Endothelial cell of umbilical vein (primary cell): ENCODE measurements around the gene PSMB3. TPM values are rescaled to one million over a fixed set of nuclear protein-coding genes. Genes with fewer than 3 reads are reported as not detected.

Experiments
- BruUV-seq: library from RNA; stranded (reverse); fragments of 400-500 nt; replicated peaks from 2 replicates; lab custom pipeline; 2021; lab: Mats Ljungman, UMichigan
- CTCF ChIA-PET: fragments of 300-600, 350-600 bp; sonication (Branson Sonifier 250); formaldehyde crosslinking; loops from one replicate; lab custom pipeline; 2021; ENCODE audit warnings: antibody characterized with exemption, inconsistent platforms; lab: Charles Lee
- POLR2A ChIA-PET: fragments of 300-600, 350-600 bp; sonication (Branson Sonifier 250); formaldehyde crosslinking; loops from one replicate; lab custom pipeline; 2021; ENCODE audit warnings: antibody characterized with exemption, inconsistent platforms; lab: Charles Lee
- DNase-seq: peaks from one replicate; pipeline ENCODE4 v3.0.0-alpha.2; 2011; ENCODE audit warnings: low read depth, low spot score
- FAIRE-seq: peaks from 2 replicates; lab custom pipeline; 2011; peaks lifted over from hg19 to GRCh38; lab: Jason Lieb, UNC
- H2AFZ ChIP-seq: 2 replicates; pipeline ENCODE4 v1.6.0; 2012; ENCODE audit warnings: low read depth, low read length, control low read depth, inconsistent platforms
- H3K27ac ChIP-seq: 2 replicates; pipeline ENCODE4 v1.5.1; 2011; ENCODE audit warnings: low read depth, mild to moderate bottlenecking, control low read depth, low read length, moderate library complexity; ENCODE audit not compliant: insufficient read depth
- H3K27me3 ChIP-seq, 2 experiments: 2 replicates each; pipeline versions ENCODE4 v1.6.0 to v1.6.1; 2011; ENCODE audit warnings: low read length in 2 of 2, mixed read lengths in 1 of 2; ENCODE audit not compliant: control insufficient read depth in 2 of 2, insufficient read depth in 2 of 2
- H3K36me3 ChIP-seq, 2 experiments: 2 replicates in 1 of 2; 3 replicates in 1 of 2; pipeline ENCODE4 v1.5.1; 2011; ENCODE audit warnings: low read length in 2 of 2, mild to moderate bottlenecking in 1 of 2, moderate library complexity in 1 of 2; ENCODE audit not compliant: control insufficient read depth in 2 of 2, insufficient read depth in 2 of 2; ENCODE audit errors: extremely low read depth in 1 of 2
- H3K4me1 ChIP-seq: 3 replicates; pipeline ENCODE4 v1.5.1; 2011; ENCODE audit warnings: mild to moderate bottlenecking, low read length; ENCODE audit not compliant: control insufficient read depth, insufficient read depth; ENCODE audit errors: extremely low read depth
- H3K4me2 ChIP-seq: 2 replicates; pipeline ENCODE4 v1.6.1; 2011; ENCODE audit warnings: low read length, control low read depth, mixed read lengths; ENCODE audit not compliant: insufficient read depth
- H3K4me3 ChIP-seq, 3 experiments: fragments of 200-600 bp in 1 of 3; sonication (generic), shearing (Covaris generic) in 1 of 3; replicated peaks in 1 of 3; 2 replicates each; pipeline ENCODE4 v1.5.1; 2011 to 2016; ENCODE audit warnings: control low read depth in 3 of 3, low read length in 3 of 3, mild to moderate bottlenecking in 2 of 3, inconsistent platforms in 1 of 3, low read depth in 1 of 3, moderate library complexity in 1 of 3; ENCODE audit not compliant: insufficient read depth in 1 of 3
- H3K79me2 ChIP-seq: 2 replicates; pipeline ENCODE4 v1.6.0; 2012; ENCODE audit warnings: low read length, inconsistent platforms; ENCODE audit not compliant: control insufficient read depth, insufficient read depth
- H3K9ac ChIP-seq: replicated peaks from 2 replicates; pipeline ENCODE3; 2011; ENCODE audit warnings: low read length, control low read depth; ENCODE audit not compliant: insufficient read depth; ENCODE audit errors: extremely low read depth
- H3K9me1 ChIP-seq: replicated peaks from 3 replicates; pipeline ENCODE4 v1.6.0; 2011; ENCODE audit warnings: mild to moderate bottlenecking, low read length; ENCODE audit not compliant: control insufficient read depth, insufficient read depth; ENCODE audit errors: extremely low read depth
- H3K9me3 ChIP-seq: replicated peaks from 2 replicates; pipeline ENCODE4 v1.5.1; 2012; ENCODE audit warnings: low read length, inconsistent platforms; ENCODE audit not compliant: control insufficient read depth, insufficient read depth
- H4K20me1 ChIP-seq: replicated peaks from 2 replicates; pipeline ENCODE3; 2011; ENCODE audit warnings: mild to moderate bottlenecking, low read length; ENCODE audit not compliant: control insufficient read depth, insufficient read depth; ENCODE audit errors: extremely low read depth
- EZH2 ChIP-seq: IDR thresholded peaks from 2 replicates; pipeline ENCODE4 v1.6.1; 2012; ENCODE audit warnings: borderline replicate concordance, low read depth, mild to moderate bottlenecking, moderate library complexity, low read length, inconsistent platforms; ENCODE audit not compliant: severe bottlenecking
- FOS ChIP-seq: IDR thresholded peaks from 2 replicates; pipeline ENCODE4 v1.6.1; 2011; ENCODE audit warnings: mild to moderate bottlenecking, low read length, moderate library complexity, borderline replicate concordance; ENCODE audit not compliant: insufficient read depth
- JUN ChIP-seq: IDR thresholded peaks from 2 replicates; pipeline ENCODE4 v1.6.1; 2011; ENCODE audit warnings: borderline replicate concordance, low read depth; ENCODE audit not compliant: insufficient read length, insufficient read depth
- MYC ChIP-seq: IDR thresholded peaks from one replicate; pipeline ENCODE4 v1.6.1; 2011; ENCODE audit warnings: mild to moderate bottlenecking, low read depth, low read length
- POLR2A ChIP-seq: IDR thresholded peaks from 2 replicates; pipeline ENCODE4 v1.6.1; 2012; ENCODE audit warnings: low read depth, mild to moderate bottlenecking, control low read depth, low read length
- POLR2AphosphoS5 ChIP-seq: IDR thresholded peaks from 2 replicates; pipeline ENCODE4 v1.6.1; 2012; ENCODE audit warnings: low read depth, mild to moderate bottlenecking, control low read depth, low read length, moderate library complexity; ENCODE audit not compliant: insufficient read depth
- dilution Hi-C: fragments of 300-500 bp; cut with MboI; formaldehyde crosslinking; loops from one replicate; pipeline ENCODE4 v1.15.0; 2019; ENCODE audit warnings: low sequenced_read_pairs; ENCODE audit not compliant: extremely low pct_ligation_motif_present
- intact Hi-C: fragments of 100-400 bp; cut with micrococcal nuclease; formaldehyde crosslinking; loops from one replicate; pipeline ENCODE4 v1.10.0; 2022
- polyA plus RNA-seq, 4 experiments: library from polyadenylated mRNA; depleted of rRNA in 3 of 4; stranded (reverse) in 3 of 4; unstranded in 1 of 4; fragments of >200 nt; gene quantifications; 2 replicates each; pipeline versions ENCODE4 v1.2.1 to v1.2.3, GENCODE V29; 2011 to 2012; ENCODE audit warnings: missing spikeins in 1 of 4
- total RNA-seq: library from RNA; stranded (reverse); gene quantifications from 2 replicates; pipeline ENCODE4 v1.2.3, GENCODE V29; 2021
- TF ChIP-seq, protein P1 (sequence below), 2 donors: IDR thresholded peaks; 1 replicate in 1 of 2; 2 replicates in 1 of 2; pipeline ENCODE4 v1.5.1; 2011; ENCODE audit warnings: low read length in 2 of 2, mild to moderate bottlenecking in 2 of 2, moderate library complexity in 2 of 2, control low read depth in 1 of 2, inconsistent platforms in 1 of 2, low read depth in 1 of 2; ENCODE audit not compliant: insufficient read depth in 1 of 2; ENCODE audit errors: extremely low read depth in 1 of 2

The PSMB3 gene
- total and polyA plus RNA-seq, 2 donors (not counting 3 experiments of a cell fraction or from before 2014, with no cell fraction given), result 213 to 685 TPM

DNA sequence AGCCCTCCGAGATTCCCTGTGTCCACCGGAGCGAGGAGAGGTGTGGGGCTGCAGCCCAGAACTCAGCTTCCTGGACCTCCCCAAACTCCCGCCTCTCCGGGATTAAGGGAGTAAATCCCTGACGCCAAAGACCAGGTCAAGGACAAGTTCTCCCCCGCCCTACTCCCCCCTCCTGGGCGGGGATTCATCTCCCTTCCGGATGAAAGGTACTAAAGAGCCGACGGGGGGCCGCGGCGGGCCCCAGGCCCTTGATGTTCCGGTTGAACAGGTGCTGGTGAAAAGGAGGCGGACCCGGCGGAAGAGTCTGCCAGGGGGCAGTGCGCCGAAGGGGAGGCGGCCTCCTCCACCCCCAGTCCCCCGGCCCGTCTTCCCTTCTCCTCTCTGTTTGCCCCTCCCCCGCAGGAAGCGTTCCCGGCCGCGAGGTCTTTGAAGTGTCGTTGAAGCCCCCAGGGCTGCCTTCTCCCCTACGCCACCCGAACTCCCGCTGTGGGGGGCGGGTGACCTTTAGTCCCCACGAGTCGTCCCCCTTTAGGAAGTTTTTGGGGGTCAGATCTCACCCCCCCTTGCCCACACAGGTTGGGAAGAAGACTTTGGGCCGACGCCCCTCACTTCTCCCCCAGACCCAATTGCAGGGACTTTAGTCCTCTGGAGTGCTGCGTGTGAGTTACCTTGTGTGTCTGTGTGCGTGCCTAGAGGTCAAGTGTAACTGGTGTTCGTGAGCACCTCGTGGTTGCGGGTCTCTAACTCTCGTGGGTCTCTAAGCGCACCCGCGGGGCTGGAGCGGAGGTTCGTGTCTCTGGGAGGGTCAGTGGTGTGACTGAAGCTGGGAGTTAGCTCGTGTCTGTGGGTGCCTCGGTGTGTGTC lies 48.6 kb upstream of the PSMB3 start:
- TF ChIP-seq EZH2, result no peak
- TF ChIP-seq FOS, result no peak
- TF ChIP-seq, protein P1, sequence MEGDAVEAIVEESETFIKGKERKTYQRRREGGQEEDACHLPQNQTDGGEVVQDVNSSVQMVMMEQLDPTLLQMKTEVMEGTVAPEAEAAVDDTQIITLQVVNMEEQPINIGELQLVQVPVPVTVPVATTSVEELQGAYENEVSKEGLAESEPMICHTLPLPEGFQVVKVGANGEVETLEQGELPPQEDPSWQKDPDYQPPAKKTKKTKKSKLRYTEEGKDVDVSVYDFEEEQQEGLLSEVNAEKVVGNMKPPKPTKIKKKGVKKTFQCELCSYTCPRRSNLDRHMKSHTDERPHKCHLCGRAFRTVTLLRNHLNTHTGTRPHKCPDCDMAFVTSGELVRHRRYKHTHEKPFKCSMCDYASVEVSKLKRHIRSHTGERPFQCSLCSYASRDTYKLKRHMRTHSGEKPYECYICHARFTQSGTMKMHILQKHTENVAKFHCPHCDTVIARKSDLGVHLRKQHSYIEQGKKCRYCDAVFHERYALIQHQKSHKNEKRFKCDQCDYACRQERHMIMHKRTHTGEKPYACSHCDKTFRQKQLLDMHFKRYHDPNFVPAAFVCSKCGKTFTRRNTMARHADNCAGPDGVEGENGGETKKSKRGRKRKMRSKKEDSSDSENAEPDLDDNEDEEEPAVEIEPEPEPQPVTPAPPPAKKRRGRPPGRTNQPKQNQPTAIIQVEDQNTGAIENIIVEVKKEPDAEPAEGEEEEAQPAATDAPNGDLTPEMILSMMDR (IDR thresholded peaks at IDR 0.05; ENCODE audit: extremely low read depth in 1 of 2, insufficient read depth in 1 of 2, low read depth in 1 of 2, low read length in 2 of 2), result no peak
- no peak for TF ChIP-seq POLR2A
- no peak for TF ChIP-seq POLR2AphosphoS5
- no peak for TF ChIP-seq MYC
- no peak for TF ChIP-seq JUN
- dilution Hi-C loops (no loop called here), intact Hi-C loops (loop anchor here (2.0 to 5.0 kb wide), 2 partner anchors 45 to 163 kb away; partner anchors contain the start of gene PCGF2)
- H3K9me1 ChIP-seq, result no peaks in the 10 kb centered on the region
- FAIRE-seq (no peak), DNase-seq (peak; percentile 21)
- no TSS peak for BruUV-seq
- POLR2A ChIA-PET, result interaction anchor here (0.6 to 1.5 kb wide), 2 partner anchors 15 to 16 kb away, joined by 3 to 5 read pairs; no protein-coding TSS in a partner anchor
- H3K4me2 ChIP-seq, result peak overlapping the region; percentile 75
- CTCF ChIA-PET, result interaction anchor here (0.9 to 3.8 kb wide), 10 partner anchors 7 to 165 kb away, joined by 3 to 39 read pairs (median 7); no protein-coding TSS in a partner anchor
- H3K36me3 ChIP-seq, result peaks cover 0 to 5% of the 10 kb centered on the region in 2 experiments
- peaks cover 16% of the 10 kb centered on the region for H3K79me2 ChIP-seq
- H3K9me3 ChIP-seq, result no peaks in the 10 kb centered on the region
- no peaks in the 10 kb centered on the region for H3K27me3 ChIP-seq
- no peaks in the 10 kb centered on the region for H4K20me1 ChIP-seq
- H3K9ac ChIP-seq, result peak overlapping the region; percentile 81
- peaks cover 44% of the 10 kb centered on the region for H3K4me1 ChIP-seq
- H3K4me3 ChIP-seq, result peak overlapping the region; percentile 51 to 64 (median 59)
- peak overlapping the region; percentile 38 for H3K27ac ChIP-seq
- peak overlapping the region; percentile 6 for H2AFZ ChIP-seq
